Measurements from ENCODE around the gene ADH4.
A peak's percentile ranks its signal among the peaks of the same experiment; 100 is the strongest.

The ADH4 gene

GRCh38 chr4:99154658-99155342, 10.7 kb upstream of the ADH4 start:
- H3K4me3 Mint-ChIP-seq = no peak overlapping the region
- ATAC-seq (replicated peaks) (no peak), DNase-seq (no peak)
- H3K9me3 Mint-ChIP-seq = no peaks in the 10 kb centered on the region
- peaks cover 7 to 24% of the 10 kb centered on the region in 2 donors for H3K27me3 Mint-ChIP-seq
- no peaks in the 10 kb centered on the region for H3K4me1 Mint-ChIP-seq (ENCODE audit: low read depth in 2 of 2)
- H3K36me3 Mint-ChIP-seq (ENCODE audit: insufficient read depth) = no peaks in the 10 kb centered on the region
- no peak overlapping the region for H3K27ac Mint-ChIP-seq

GRCh38 chr4:99151995-99152394, 7.9 kb upstream of the ADH4 start:
- no peaks in the 10 kb centered on the region for H3K36me3 Mint-ChIP-seq (ENCODE audit: insufficient read depth)
- H3K4me1 Mint-ChIP-seq (ENCODE audit: low read depth in 2 of 2) = no peaks in the 10 kb centered on the region
- no peak overlapping the region for H3K27ac Mint-ChIP-seq
- no peaks in the 10 kb centered on the region for H3K9me3 Mint-ChIP-seq
- H3K27me3 Mint-ChIP-seq = peaks cover 7 to 24% of the 10 kb centered on the region in 2 donors
- no peak for ATAC-seq (replicated peaks)
- no peak overlapping the region for H3K4me3 Mint-ChIP-seq
- no peak for DNase-seq

- DNase-seq (no peak), ATAC-seq (replicated peaks) (no peak)
- H3K27ac Mint-ChIP-seq = no peak overlapping the region
- no peaks in the 10 kb centered on the region for H3K9me3 Mint-ChIP-seq
- no peaks in the 10 kb centered on the region for H3K36me3 Mint-ChIP-seq (ENCODE audit: insufficient read depth)
- no peaks in the 10 kb centered on the region for H3K4me1 Mint-ChIP-seq (ENCODE audit: low read depth in 2 of 2)
- peaks cover 7 to 24% of the 10 kb centered on the region in 2 donors for H3K27me3 Mint-ChIP-seq
- H3K4me3 Mint-ChIP-seq = no peak overlapping the region
These were observed 7.4 kb upstream of the ADH4 start for GRCh38 chr4:99151452-99151851.

- Mint-ChIP-seq H3K36me3 (ENCODE audit: insufficient read depth) (no peaks in the 10 kb centered on the region), H3K9me3 (no peaks in the 10 kb centered on the region), H3K4me3 (no peak overlapping the region), H3K27ac (no peak overlapping the region), H3K4me1 (ENCODE audit: low read depth in 2 of 2) (no peaks in the 10 kb centered on the region), H3K27me3 (peaks cover 5 to 15% of the 10 kb centered on the region in 2 donors)
- DNase-seq (no peak), ATAC-seq (replicated peaks) (no peak)
These were observed 5.4 kb upstream of the ADH4 start for GRCh38 chr4:99149426-99150019.

GRCh38 chr4:99148550-99148949, 4.5 kb upstream of the ADH4 start:
- H3K9me3 Mint-ChIP-seq = no peaks in the 10 kb centered on the region
- H3K4me3 Mint-ChIP-seq = no peak overlapping the region
- no peaks in the 10 kb centered on the region for H3K4me1 Mint-ChIP-seq (ENCODE audit: low read depth in 2 of 2)
- DNase-seq (no peak), ATAC-seq (replicated peaks) (no peak)
- no peak overlapping the region for H3K27ac Mint-ChIP-seq
- peaks cover 0 to 12% of the 10 kb centered on the region in 2 donors for H3K27me3 Mint-ChIP-seq
- H3K36me3 Mint-ChIP-seq (ENCODE audit: insufficient read depth) = no peaks in the 10 kb centered on the region

- no peak for ATAC-seq (replicated peaks)
- Mint-ChIP-seq H3K27ac (peak overlapping the region in 1 of 2 donors; percentile 5), H3K27me3 (no peaks in the 10 kb centered on the region), H3K4me1 (ENCODE audit: low read depth in 2 of 2) (no peaks in the 10 kb centered on the region), H3K9me3 (no peaks in the 10 kb centered on the region), H3K4me3 (no peak overlapping the region), H3K36me3 (ENCODE audit: insufficient read depth) (no peaks in the 10 kb centered on the region)
- no peak for DNase-seq
These were observed 490 bp upstream of the ADH4 start for GRCh38 chr4:99144587-99144986.

GRCh38 chr4:99136329-99136728, 7.8 kb downstream of the ADH4 start:
- Mint-ChIP-seq H3K27me3 (peaks cover 0 to 7% of the 10 kb centered on the region in 2 donors), H3K4me3 (no peak overlapping the region), H3K4me1 (ENCODE audit: low read depth in 2 of 2) (no peaks in the 10 kb centered on the region), H3K36me3 (ENCODE audit: insufficient read depth) (no peaks in the 10 kb centered on the region), H3K9me3 (no peaks in the 10 kb centered on the region), H3K27ac (no peak overlapping the region)
- no peak for DNase-seq
- ATAC-seq (replicated peaks) = no peak

- no peaks in the 10 kb centered on the region for H3K9me3 Mint-ChIP-seq
- H3K4me3 Mint-ChIP-seq = no peak overlapping the region
- peaks cover 0 to 7% of the 10 kb centered on the region in 2 donors for H3K27me3 Mint-ChIP-seq
- DNase-seq = no peak
- no peak for ATAC-seq (replicated peaks)
- no peak overlapping the region for H3K27ac Mint-ChIP-seq
- H3K4me1 Mint-ChIP-seq (ENCODE audit: low read depth in 2 of 2) = no peaks in the 10 kb centered on the region
- H3K36me3 Mint-ChIP-seq (ENCODE audit: insufficient read depth) = no peaks in the 10 kb centered on the region
These were observed 8.4 kb downstream of the ADH4 start for GRCh38 chr4:99135541-99136162.

GRCh38 chr4:99134586-99134985, 9.5 kb downstream of the ADH4 start:
- peaks cover 0 to 7% of the 10 kb centered on the region in 2 donors for H3K27me3 Mint-ChIP-seq

GRCh38 chr4:99131378-99131777, 12.7 kb downstream of the ADH4 start:
- H3K27ac Mint-ChIP-seq = no peak overlapping the region
- no peaks in the 10 kb centered on the region for H3K9me3 Mint-ChIP-seq
- no peaks in the 10 kb centered on the region for H3K36me3 Mint-ChIP-seq (ENCODE audit: insufficient read depth)
- no peak overlapping the region for H3K4me3 Mint-ChIP-seq
- ATAC-seq (replicated peaks) (no peak), DNase-seq (no peak)
- no peaks in the 10 kb centered on the region for H3K4me1 Mint-ChIP-seq (ENCODE audit: low read depth in 2 of 2)
- peaks cover 0 to 7% of the 10 kb centered on the region in 2 donors for H3K27me3 Mint-ChIP-seq

More at GRCh38 chr4:99134586-99134985, 9.5 kb downstream of the ADH4 start:
- Mint-ChIP-seq H3K27ac (no peak overlapping the region), H3K36me3 (ENCODE audit: insufficient read depth) (no peaks in the 10 kb centered on the region), H3K9me3 (no peaks in the 10 kb centered on the region), H3K4me3 (no peak overlapping the region), H3K4me1 (ENCODE audit: low read depth in 2 of 2) (no peaks in the 10 kb centered on the region)
- no peak for DNase-seq
- ATAC-seq (replicated peaks) = no peak

- Mint-ChIP-seq H3K4me3 (no peak overlapping the region), H3K27me3 (peaks cover 0 to 11% of the 10 kb centered on the region in 2 donors), H3K4me1 (ENCODE audit: low read depth in 2 of 2) (no peaks in the 10 kb centered on the region), H3K36me3 (ENCODE audit: insufficient read depth) (no peaks in the 10 kb centered on the region), H3K27ac (no peak overlapping the region), H3K9me3 (no peaks in the 10 kb centered on the region)
- ATAC-seq (replicated peaks) (no peak), DNase-seq (no peak)
These were observed 17.7 kb downstream of the ADH4 start for GRCh38 chr4:99126376-99126775.

- H3K9me3 Mint-ChIP-seq = no peaks in the 10 kb centered on the region
- H3K4me3 Mint-ChIP-seq = no peak overlapping the region
- no peaks in the 10 kb centered on the region for H3K36me3 Mint-ChIP-seq (ENCODE audit: insufficient read depth)
- DNase-seq (no peak), ATAC-seq (replicated peaks) (no peak)
- no peak overlapping the region for H3K27ac Mint-ChIP-seq
- peaks cover 0 to 4% of the 10 kb centered on the region in 2 donors for H3K4me1 Mint-ChIP-seq (ENCODE audit: low read depth in 2 of 2)
- peaks cover 0 to 30% of the 10 kb centered on the region in 2 donors for H3K27me3 Mint-ChIP-seq
These were observed 23.1 kb downstream of the ADH4 start for GRCh38 chr4:99121008-99121407.

GRCh38 chr4:99120501-99120900, 23.6 kb downstream of the ADH4 start:
- peaks cover 0 to 4% of the 10 kb centered on the region in 2 donors for H3K4me1 Mint-ChIP-seq (ENCODE audit: low read depth in 2 of 2)
- no peak for DNase-seq

More at GRCh38 chr4:99120501-99120900, 23.6 kb downstream of the ADH4 start:
- H3K27me3 Mint-ChIP-seq = peaks cover 0 to 31% of the 10 kb centered on the region in 2 donors
- no peak overlapping the region for H3K4me3 Mint-ChIP-seq
- no peak overlapping the region for H3K27ac Mint-ChIP-seq
- ATAC-seq (replicated peaks) = no peak
- no peaks in the 10 kb centered on the region for H3K9me3 Mint-ChIP-seq
- no peaks in the 10 kb centered on the region for H3K36me3 Mint-ChIP-seq (ENCODE audit: insufficient read depth)

Data from effector memory CD8-positive, alpha-beta T cell (primary cell).